GM23338 (cell line): ENCODE measurements around the gene DDX39B. TPM values are rescaled to one million over a fixed set of nuclear protein-coding genes. Genes with fewer than 3 reads are reported as not detected.

Experiments used
- ATAC-seq: fragments of 200-7000 bp; cut with Tn5 transposase; 3 replicates; pipeline ENCODE4 v1.9.1; 2020
- DNase-seq: peaks from one replicate; pipeline ENCODE4 v3.0.0-alpha.2; 2015; ENCODE audit warnings: low spot score
- H2AFZ ChIP-seq: fragments of 200-600 bp; sonication (generic); 2 replicates; pipeline ENCODE4 v1.8.0; 2016; ENCODE audit warnings: antibody characterized with exemption, mild to moderate bottlenecking, moderate library complexity
- H3F3A ChIP-seq: fragments of 200-600 bp; sonication (generic); replicated peaks from 2 replicates; pipeline ENCODE4 v1.8.0; 2017; ENCODE audit warnings: antibody characterized with exemption, mixed run types, low read depth
- H3K27ac ChIP-seq: fragments of 200-600 bp; sonication (generic); 2 replicates; pipeline ENCODE4 v1.6.1; 2016; ENCODE audit warnings: low read depth
- H3K27me3 ChIP-seq: fragments of 200-600 bp; sonication (generic); 2 replicates; pipeline ENCODE4 v1.8.0; 2016; ENCODE audit warnings: mild to moderate bottlenecking, mixed run types, moderate library complexity; ENCODE audit not compliant: insufficient read depth
- H3K36me3 ChIP-seq: fragments of 200-600 bp; sonication (generic); 2 replicates; pipeline ENCODE4 v1.8.0; 2016; ENCODE audit warnings: mild to moderate bottlenecking; ENCODE audit not compliant: insufficient read depth
- H3K4me1 ChIP-seq: fragments of 200-600 bp; sonication (generic); 2 replicates; pipeline ENCODE4 v1.8.0; 2016; ENCODE audit warnings: mild to moderate bottlenecking, moderate library complexity; ENCODE audit not compliant: insufficient read depth
- H3K4me2 ChIP-seq: fragments of 200-600 bp; sonication (generic); 2 replicates; pipeline ENCODE4 v1.7.1; 2017; ENCODE audit warnings: mixed run types
- H3K4me3 ChIP-seq: fragments of 200-600 bp; sonication (generic); 2 replicates; pipeline ENCODE4 v1.6.1; 2016; ENCODE audit warnings: mixed run types
- H3K79me2 ChIP-seq: fragments of 200-600 bp; sonication (generic); replicated peaks from 2 replicates; pipeline ENCODE4 v1.8.0; 2017; ENCODE audit warnings: mild to moderate bottlenecking; ENCODE audit not compliant: insufficient read depth
- H3K9me2 ChIP-seq: fragments of 200-600 bp; sonication (generic); 2 replicates; pipeline ENCODE4 v1.8.0; 2017; ENCODE audit not compliant: insufficient read depth
- H4K20me1 ChIP-seq: fragments of 200-600 bp; sonication (generic); replicated peaks from 2 replicates; pipeline ENCODE4 v1.8.0; 2017; ENCODE audit warnings: mild to moderate bottlenecking; ENCODE audit not compliant: insufficient read depth
- H3K27ac Mint-ChIP-seq: 2 replicates; pipeline ENCODE4 v1.8.0; 2020; ENCODE audit warnings: inconsistent platforms, mild to moderate bottlenecking, moderate library complexity, mixed read lengths
- H3K27me3 Mint-ChIP-seq: 3 replicates; pipeline ENCODE4 v1.8.0; 2022; ENCODE audit warnings: low read depth, mild to moderate bottlenecking, moderate library complexity, mixed read lengths, inconsistent platforms; ENCODE audit not compliant: insufficient read depth, poor library complexity
- H3K36me3 Mint-ChIP-seq: 3 replicates; pipeline ENCODE4 v1.8.0; 2021; ENCODE audit warnings: low read depth, mild to moderate bottlenecking, inconsistent platforms, moderate library complexity, mixed read lengths
- H3K4me1 Mint-ChIP-seq: 3 replicates; pipeline ENCODE4 v1.8.0; 2020; ENCODE audit warnings: mild to moderate bottlenecking, inconsistent platforms, mixed read lengths
- H3K4me3 Mint-ChIP-seq: 3 replicates; pipeline ENCODE4 v1.8.0; 2021; ENCODE audit warnings: moderate library complexity, mild to moderate bottlenecking, inconsistent platforms, mixed read lengths
- H3K9me3 Mint-ChIP-seq: 3 replicates; pipeline ENCODE4 v1.8.0; 2020; ENCODE audit warnings: moderate library complexity, mild to moderate bottlenecking, inconsistent platforms, mixed read lengths
- CREB1 ChIP-seq: fragments of 250-450 bp; sonication (Bioruptor Pico); IDR thresholded peaks from 2 replicates; pipeline ENCODE4 v1.5.0; 2020; ENCODE audit warnings: low read depth, mild to moderate bottlenecking, moderate library complexity
- CTCF ChIP-seq, 2 experiments: fragments of 200-600 bp in 1 of 2; sonication (generic) in 1 of 2; conservative IDR thresholded peaks; 2 replicates each; pipeline versions ENCODE4 v1.5.1 to v1.6.1; 2016 to 2017; ENCODE audit warnings: antibody characterized with exemption in 2 of 2, low read depth in 2 of 2, mild to moderate bottlenecking in 2 of 2, moderate library complexity in 1 of 2
- ETS1 ChIP-seq: IDR thresholded peaks from 2 replicates; pipeline ENCODE4 v1.6.1; 2016; ENCODE audit warnings: antibody characterized with exemption
- EZH2 ChIP-seq: fragments of 200-600 bp; sonication (generic); IDR thresholded peaks from one replicate; pipeline ENCODE4 v1.8.0; 2017; ENCODE audit warnings: antibody characterized with exemption, mild to moderate bottlenecking, low read depth; ENCODE audit not compliant: unreplicated experiment
- EZH2phosphoT487 ChIP-seq: fragments of 200-600 bp; sonication (generic); IDR thresholded peaks from one replicate; pipeline ENCODE4 v1.8.1; 2018; ENCODE audit warnings: antibody characterized with exemption; ENCODE audit not compliant: unreplicated experiment
- JUNB ChIP-seq: IDR thresholded peaks from one replicate; pipeline ENCODE4 v1.6.1; 2016; ENCODE audit warnings: antibody characterized with exemption; ENCODE audit not compliant: unreplicated experiment
- NANOG ChIP-seq: IDR thresholded peaks from 2 replicates; pipeline ENCODE4 v1.6.1; 2016; ENCODE audit warnings: antibody characterized with exemption, borderline replicate concordance
- POLR2AphosphoS5 ChIP-seq: IDR thresholded peaks from 2 replicates; pipeline ENCODE4 v1.6.1; 2016; ENCODE audit warnings: antibody characterized with exemption, low read depth
- REST ChIP-seq: IDR thresholded peaks from one replicate; pipeline ENCODE4 v1.6.1; 2018; ENCODE audit warnings: antibody characterized with exemption; ENCODE audit not compliant: unreplicated experiment
- STAT1 ChIP-seq: IDR thresholded peaks from one replicate; pipeline ENCODE4 v1.6.1; 2016; ENCODE audit warnings: antibody characterized with exemption; ENCODE audit not compliant: unreplicated experiment
- ZNF114 ChIP-seq: fragments of 250-450 bp; sonication (Bioruptor Pico); IDR thresholded peaks from 2 replicates; pipeline ENCODE4 v1.5.0; 2020; ENCODE audit warnings: mild to moderate bottlenecking, moderate library complexity
- ZNF331 ChIP-seq: fragments of 250-450 bp; sonication (Bioruptor Pico); IDR thresholded peaks from 2 replicates; pipeline ENCODE4 v1.5.0; 2020; ENCODE audit warnings: low read depth, mild to moderate bottlenecking, moderate library complexity
- ZNF462 ChIP-seq: fragments of 250-450 bp; sonication (Bioruptor Pico); IDR thresholded peaks from 2 replicates; pipeline ENCODE4 v1.5.0; 2020; ENCODE audit warnings: mild to moderate bottlenecking, moderate library complexity
- polyA plus RNA-seq: library from polyadenylated mRNA; unstranded; fragments of >200 nt; fragmentation: Nextera tagmentation; extraction: Ambion mirVana; gene quantifications from 2 replicates; pipeline ENCODE4 v1.2.1, GENCODE V29; 2016
- total RNA-seq: library from RNA; depleted of rRNA; stranded (reverse); fragments of >200 nt; shearing (Covaris generic); gene quantifications from 2 replicates; pipeline ENCODE4 v1.2.3, GENCODE V29; 2014

DDX39B gene
- total and polyA plus RNA-seq, 2 experiments from 2014 or later: 341 to 849 TPM

- Mint-ChIP-seq H3K4me3 (no peak overlapping the region; the same call in 2 of the 3 replicates), H3K27ac (no peak overlapping the region), H3K4me1 (peaks cover 25% of the 10 kb centered on the region), H3K9me3 (peaks cover 3% of the 10 kb centered on the region; the same call in 2 of the 3 replicates), H3K36me3 (no peaks in the 10 kb centered on the region), H3K27me3 (peaks cover 44% of the 10 kb centered on the region)
- peaks cover 20% of the 10 kb centered on the region for H3K27me3 ChIP-seq
- H4K20me1 ChIP-seq: no peaks in the 10 kb centered on the region
- no peak overlapping the region for H2AFZ ChIP-seq
- ATAC-seq (no peak), DNase-seq (no peak)
- H3K27ac ChIP-seq: no peak overlapping the region
- H3K4me3 ChIP-seq: no peak overlapping the region
- no peaks in the 10 kb centered on the region for H3K79me2 ChIP-seq
- H3K36me3 ChIP-seq: no peaks in the 10 kb centered on the region
- no peaks in the 10 kb centered on the region for H3F3A ChIP-seq
- H3K4me1 ChIP-seq: peaks cover 4% of the 10 kb centered on the region; the same call in 1 of the 2 replicates
- TF ChIP-seq CREB1 (no peak), ETS1 (no peak), ZNF114 (no peak), NANOG (no peak), JUNB (no peak), EZH2 (no peak), REST (no peak), CTCF (conservative IDR thresholded peaks at IDR 0.05; ENCODE audit: low read depth in 2 of 2) (no peak), STAT1 (no peak), ZNF331 (CRISPR knock-in tag) (no peak), EZH2phosphoT487 (no peak), ZNF462 (CRISPR knock-in tag) (no peak), POLR2AphosphoS5 (no peak)
- H3K9me2 ChIP-seq: no peaks in the 10 kb centered on the region
- no peak overlapping the region for H3K4me2 ChIP-seq
Observed at GRCh38 chr6:31579119-31579505, 37.3 kb upstream of the DDX39B start.
